ENCODE measurements around the gene LGALS16. TPM values are rescaled to one million over a fixed set of nuclear protein-coding genes. Genes with fewer than 3 reads are reported as not detected.
"Not testable (repeated sequence)": the region's sequence is repeated elsewhere in the genome, so short reads cannot be mapped to it uniquely, and the experiment has no call there.

Gene LGALS16
- total RNA-seq, 3 donors from 2014 or later (not counting 1 experiment from before 2014, with no cell fraction given) = not detected

GRCh38 chr19:39684267-39684666 lies 28.6 kb downstream of the LGALS16 start:
- Mint-ChIP-seq H3K9me3 (no peaks in the 10 kb centered on the region), H3K27me3 (ENCODE audit: low read depth in 2 of 2) (peaks cover 10 to 16% of the 10 kb centered on the region in 2 donors), H3K36me3 (no peaks in the 10 kb centered on the region), H3K4me3 (no peak overlapping the region), H3K27ac (no peak overlapping the region), H3K4me1 (no peaks in the 10 kb centered on the region)
- Histone ChIP-seq H3K9me3 (ENCODE audit: control insufficient read depth, insufficient read depth, low read length) (no peaks in the 10 kb centered on the region), H3K27ac (ENCODE audit: low read length) (no peak overlapping the region), H3K36me3 (ENCODE audit: control insufficient read depth, insufficient read depth, low read length) (no peaks in the 10 kb centered on the region), H3K4me3 (ENCODE audit: low read length) (no peak overlapping the region), H3K4me1 (ENCODE audit: control insufficient read depth, insufficient read depth, low read length) (no peaks in the 10 kb centered on the region), H3K27me3 (ENCODE audit: control insufficient read depth, insufficient read depth, low read length) (no peaks in the 10 kb centered on the region)
- no peak for ATAC-seq
- intact Hi-C loops (cut with micrococcal nuclease) = no loop called here
- no peak for DNase-seq
- WGBS (ENCODE audit: insufficient coverage) = 85% methylated on average over 5 of the region's 5 CpGs
- no peak for TF ChIP-seq CTCF (IDR thresholded peaks at IDR 0.05)

- no peaks in the 10 kb centered on the region for H3K4me1 Mint-ChIP-seq
- H3K9me3 ChIP-seq (ENCODE audit: control insufficient read depth, insufficient read depth, low read length) = no peaks in the 10 kb centered on the region
- DNase-seq = no peak
- H3K36me3 ChIP-seq (ENCODE audit: control insufficient read depth, insufficient read depth, low read length) = no peaks in the 10 kb centered on the region
- H3K9me3 Mint-ChIP-seq = no peaks in the 10 kb centered on the region
- no peaks in the 10 kb centered on the region for H3K36me3 Mint-ChIP-seq
- no peak for TF ChIP-seq CTCF (IDR thresholded peaks at IDR 0.05)
- peaks cover 20 to 28% of the 10 kb centered on the region in 2 donors for H3K27me3 Mint-ChIP-seq (ENCODE audit: low read depth in 2 of 2)
- H3K27ac ChIP-seq (ENCODE audit: low read length) = no peak overlapping the region
- intact Hi-C loops (cut with micrococcal nuclease) = no loop called here
- WGBS (ENCODE audit: insufficient coverage) = 52% methylated on average over 3 of the region's 3 CpGs
- H3K4me3 ChIP-seq (ENCODE audit: low read length) = no peak overlapping the region
- no peak for ATAC-seq
- H3K27ac Mint-ChIP-seq = no peak overlapping the region
- H3K4me3 Mint-ChIP-seq = no peak overlapping the region
- no peaks in the 10 kb centered on the region for H3K4me1 ChIP-seq (ENCODE audit: control insufficient read depth, insufficient read depth, low read length)
- H3K27me3 ChIP-seq (ENCODE audit: control insufficient read depth, insufficient read depth, low read length) = no peaks in the 10 kb centered on the region
These were observed 31.0 kb downstream of the LGALS16 start for GRCh38 chr19:39686739-39687138.

- H3K9me3 Mint-ChIP-seq; H3K9me3 ChIP-seq (ENCODE audit: control insufficient read depth, insufficient read depth, low read length); ATAC-seq; H3K27ac Mint-ChIP-seq; intact Hi-C loops (cut with micrococcal nuclease); H3K4me3 ChIP-seq (ENCODE audit: low read length); H3K27me3 ChIP-seq (ENCODE audit: control insufficient read depth, insufficient read depth, low read length); H3K27ac ChIP-seq (ENCODE audit: low read length); DNase-seq; H3K36me3 ChIP-seq (ENCODE audit: control insufficient read depth, insufficient read depth, low read length); H3K36me3 Mint-ChIP-seq; H3K4me1 ChIP-seq (ENCODE audit: control insufficient read depth, insufficient read depth, low read length); H3K4me3 Mint-ChIP-seq; H3K4me1 Mint-ChIP-seq: not testable (repeated sequence)
- peaks cover 22 to 36% of the 10 kb centered on the region in 2 donors for H3K27me3 Mint-ChIP-seq (ENCODE audit: low read depth in 2 of 2)
- 73% methylated on average over 4 of the region's 4 CpGs for WGBS (ENCODE audit: insufficient coverage)
These were observed 32.9 kb downstream of the LGALS16 start for GRCh38 chr19:39688637-39689036.

- no peak for TF ChIP-seq CTCF (IDR thresholded peaks at IDR 0.05)
- Mint-ChIP-seq H3K27me3 (ENCODE audit: low read depth in 2 of 2) (peaks cover 27 to 42% of the 10 kb centered on the region in 2 donors), H3K4me3 (no peak overlapping the region), H3K27ac (no peak overlapping the region), H3K4me1 (no peaks in the 10 kb centered on the region), H3K36me3 (no peaks in the 10 kb centered on the region), H3K9me3 (no peaks in the 10 kb centered on the region)
- Histone ChIP-seq H3K27me3 (ENCODE audit: control insufficient read depth, insufficient read depth, low read length) (no peaks in the 10 kb centered on the region), H3K27ac (ENCODE audit: low read length) (no peak overlapping the region), H3K4me3 (ENCODE audit: low read length) (no peak overlapping the region), H3K9me3 (ENCODE audit: control insufficient read depth, insufficient read depth, low read length) (no peaks in the 10 kb centered on the region), H3K4me1 (ENCODE audit: control insufficient read depth, insufficient read depth, low read length) (no peaks in the 10 kb centered on the region), H3K36me3 (ENCODE audit: control insufficient read depth, insufficient read depth, low read length) (no peaks in the 10 kb centered on the region)
- ATAC-seq (no peak), DNase-seq (no peak)
- intact Hi-C loops (cut with micrococcal nuclease) = no loop called here
- 90% methylated on average over 3 of the region's 3 CpGs for WGBS (ENCODE audit: insufficient coverage)
These were observed 36.5 kb downstream of the LGALS16 start for GRCh38 chr19:39692166-39692565.

Data from natural killer cell (primary cell).